A549 (cell line): Measurements from ENCODE around the gene BRAF.

ENCODE experiments used
- CTCF ChIP-seq: fragments of >200 bp; sonication (Bioruptor Twin); formaldehyde crosslinking; IDR thresholded peaks from 3 replicates; pipeline ENCODE4 v1.5.1; 2016
- EP300 ChIP-seq, 2 experiments: fragments of >200 bp; sonication (Bioruptor Twin); formaldehyde crosslinking; IDR thresholded peaks; 2 replicates in 1 of 2; 3 replicates in 1 of 2; pipeline ENCODE4 v1.6.1; 2016 to 2017
- KDM1A ChIP-seq: fragments of 200-600 bp; sonication (generic); IDR thresholded peaks from 2 replicates; pipeline ENCODE4 v1.6.1; 2016; ENCODE audit warnings: low read depth, mild to moderate bottlenecking
- PBX3 ChIP-seq: IDR thresholded peaks from 2 replicates; pipeline ENCODE4 v1.6.1; 2012
- RAD21 ChIP-seq, 2 experiments: fragments of >200 bp in 1 of 2; sonication (Bioruptor Twin) in 1 of 2; formaldehyde crosslinking in 1 of 2; IDR thresholded peaks in 1 of 2; conservative IDR thresholded peaks in 1 of 2; 2 replicates in 1 of 2; 3 replicates in 1 of 2; pipeline ENCODE4 v1.6.1; 2012 to 2018; ENCODE audit warnings: inconsistent platforms in 1 of 2
- SMC3 ChIP-seq: fragments of >200 bp; sonication (Bioruptor Twin); formaldehyde crosslinking; IDR thresholded peaks from 3 replicates; pipeline ENCODE4 v1.6.1; 2018; ENCODE audit warnings: inconsistent platforms

- TF ChIP-seq KDM1A = no peak
- peak; percentile 19 to 26; a peak in 1 of 5 replicates for TF ChIP-seq RAD21 (conservative IDR thresholded peaks at IDR 0.05 in 1 of 2, IDR thresholded peaks at IDR 0.05 in 1 of 2)
- no peak for TF ChIP-seq EP300 (IDR thresholded peaks at IDR 0.05)
- peak; percentile 51 for TF ChIP-seq CTCF
- peak; percentile 16; the same call in 2 of the 3 replicates for TF ChIP-seq SMC3
- TF ChIP-seq PBX3 = no peak
These were observed 509 bp downstream of the BRAF start for GRCh38 chr7:140924019-140924820.
